ENCODE data around the gene WIPF3.

DNA sequence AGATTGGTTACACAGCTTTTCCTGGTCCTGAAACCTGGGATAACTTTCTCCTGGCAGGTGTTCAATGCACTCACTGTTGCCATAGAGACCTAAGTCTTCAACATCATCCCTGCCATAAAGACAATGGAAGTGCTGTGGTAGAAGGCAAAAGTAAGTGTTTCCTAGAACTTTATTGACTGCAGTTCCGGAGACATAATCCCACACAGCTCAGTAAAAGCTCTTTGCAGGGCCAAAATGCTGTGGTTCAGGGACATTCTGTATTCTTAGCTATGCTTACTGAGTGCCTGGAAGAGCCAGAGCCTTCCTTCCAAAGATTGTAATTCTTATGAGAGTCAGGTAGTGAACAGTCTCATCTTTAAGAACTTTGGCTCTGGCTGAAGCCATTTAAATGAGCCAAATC, 5.3 kb downstream of the WIPF3 start:
- TF ChIP-seq, protein P1, sequence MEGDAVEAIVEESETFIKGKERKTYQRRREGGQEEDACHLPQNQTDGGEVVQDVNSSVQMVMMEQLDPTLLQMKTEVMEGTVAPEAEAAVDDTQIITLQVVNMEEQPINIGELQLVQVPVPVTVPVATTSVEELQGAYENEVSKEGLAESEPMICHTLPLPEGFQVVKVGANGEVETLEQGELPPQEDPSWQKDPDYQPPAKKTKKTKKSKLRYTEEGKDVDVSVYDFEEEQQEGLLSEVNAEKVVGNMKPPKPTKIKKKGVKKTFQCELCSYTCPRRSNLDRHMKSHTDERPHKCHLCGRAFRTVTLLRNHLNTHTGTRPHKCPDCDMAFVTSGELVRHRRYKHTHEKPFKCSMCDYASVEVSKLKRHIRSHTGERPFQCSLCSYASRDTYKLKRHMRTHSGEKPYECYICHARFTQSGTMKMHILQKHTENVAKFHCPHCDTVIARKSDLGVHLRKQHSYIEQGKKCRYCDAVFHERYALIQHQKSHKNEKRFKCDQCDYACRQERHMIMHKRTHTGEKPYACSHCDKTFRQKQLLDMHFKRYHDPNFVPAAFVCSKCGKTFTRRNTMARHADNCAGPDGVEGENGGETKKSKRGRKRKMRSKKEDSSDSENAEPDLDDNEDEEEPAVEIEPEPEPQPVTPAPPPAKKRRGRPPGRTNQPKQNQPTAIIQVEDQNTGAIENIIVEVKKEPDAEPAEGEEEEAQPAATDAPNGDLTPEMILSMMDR (IDR thresholded peaks at IDR 0.05), result no peak
- TF ChIP-seq SIN3A (IDR thresholded peaks at IDR 0.05; ENCODE audit: borderline replicate concordance, insufficient read depth, low read depth, low read length), result no peak
- TF ChIP-seq POLR2AphosphoS5 (IDR thresholded peaks at IDR 0.05; ENCODE audit: low read depth, low read length), result no peak
- TF ChIP-seq, protein P2, sequence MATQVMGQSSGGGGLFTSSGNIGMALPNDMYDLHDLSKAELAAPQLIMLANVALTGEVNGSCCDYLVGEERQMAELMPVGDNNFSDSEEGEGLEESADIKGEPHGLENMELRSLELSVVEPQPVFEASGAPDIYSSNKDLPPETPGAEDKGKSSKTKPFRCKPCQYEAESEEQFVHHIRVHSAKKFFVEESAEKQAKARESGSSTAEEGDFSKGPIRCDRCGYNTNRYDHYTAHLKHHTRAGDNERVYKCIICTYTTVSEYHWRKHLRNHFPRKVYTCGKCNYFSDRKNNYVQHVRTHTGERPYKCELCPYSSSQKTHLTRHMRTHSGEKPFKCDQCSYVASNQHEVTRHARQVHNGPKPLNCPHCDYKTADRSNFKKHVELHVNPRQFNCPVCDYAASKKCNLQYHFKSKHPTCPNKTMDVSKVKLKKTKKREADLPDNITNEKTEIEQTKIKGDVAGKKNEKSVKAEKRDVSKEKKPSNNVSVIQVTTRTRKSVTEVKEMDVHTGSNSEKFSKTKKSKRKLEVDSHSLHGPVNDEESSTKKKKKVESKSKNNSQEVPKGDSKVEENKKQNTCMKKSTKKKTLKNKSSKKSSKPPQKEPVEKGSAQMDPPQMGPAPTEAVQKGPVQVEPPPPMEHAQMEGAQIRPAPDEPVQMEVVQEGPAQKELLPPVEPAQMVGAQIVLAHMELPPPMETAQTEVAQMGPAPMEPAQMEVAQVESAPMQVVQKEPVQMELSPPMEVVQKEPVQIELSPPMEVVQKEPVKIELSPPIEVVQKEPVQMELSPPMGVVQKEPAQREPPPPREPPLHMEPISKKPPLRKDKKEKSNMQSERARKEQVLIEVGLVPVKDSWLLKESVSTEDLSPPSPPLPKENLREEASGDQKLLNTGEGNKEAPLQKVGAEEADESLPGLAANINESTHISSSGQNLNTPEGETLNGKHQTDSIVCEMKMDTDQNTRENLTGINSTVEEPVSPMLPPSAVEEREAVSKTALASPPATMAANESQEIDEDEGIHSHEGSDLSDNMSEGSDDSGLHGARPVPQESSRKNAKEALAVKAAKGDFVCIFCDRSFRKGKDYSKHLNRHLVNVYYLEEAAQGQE (IDR thresholded peaks at IDR 0.05; ENCODE audit: insufficient read depth in 1 of 2, low read depth in 2 of 2, low read length in 1 of 2), result no peak
